K562 (cell line): ENCODE measurements around the gene CDC42EP1. TPM values are rescaled to one million over a fixed set of nuclear protein-coding genes. Genes with fewer than 3 reads are reported as not detected.
A peak's percentile ranks its signal among the peaks of the same experiment; 100 is the strongest.

Source experiments
- BDP1 ChIP-seq: IDR thresholded peaks from 3 replicates; pipeline ENCODE4 v1.6.1; 2011; ENCODE audit not compliant: insufficient read length, insufficient read depth
- CHD1 ChIP-seq: fragments of 200-600 bp; sonication (generic); IDR thresholded peaks from one replicate; pipeline ENCODE4 v1.6.1; 2012; ENCODE audit warnings: mild to moderate bottlenecking, moderate library complexity, low read length, inconsistent platforms
- CHD2 ChIP-seq: IDR thresholded peaks from 2 replicates; pipeline ENCODE4 v1.6.1; 2011; ENCODE audit warnings: low read depth, low read length
- KDM2B ChIP-seq: fragments of 250-450 bp; sonication (Bioruptor Pico); IDR thresholded peaks from 2 replicates; pipeline ENCODE4 v1.8.0; 2021; ENCODE audit warnings: mild to moderate bottlenecking, moderate library complexity
- PHB ChIP-seq: fragments of 250-450 bp; sonication (Bioruptor Pico); IDR thresholded peaks from 2 replicates; pipeline ENCODE4 v1.5.0; 2021
- POLR2A ChIP-seq: fragments of 450-650 bp; conservative IDR thresholded peaks from 2 replicates; pipeline ENCODE4 v1.6.1; 2016
- SIN3B ChIP-seq: fragments of 450-650 bp; IDR thresholded peaks from 2 replicates; pipeline ENCODE4 v1.6.1; 2017; ENCODE audit warnings: low read depth, mild to moderate bottlenecking, moderate library complexity
- SMARCC2 ChIP-seq: fragments of 450-650 bp; IDR thresholded peaks from 2 replicates; pipeline ENCODE4 v1.6.1; 2017; ENCODE audit warnings: antibody characterized with exemption, moderate library complexity, mild to moderate bottlenecking, low read depth
- SPI1 ChIP-seq: IDR thresholded peaks from 2 replicates; pipeline ENCODE4 v1.6.1; 2011; ENCODE audit warnings: low read depth, low read length, control low read depth, borderline replicate concordance
- TFAM ChIP-seq: fragments of 250-450 bp; sonication (Bioruptor Pico); conservative IDR thresholded peaks from 2 replicates; pipeline ENCODE4 v1.5.0; 2021; ENCODE audit warnings: mild to moderate bottlenecking, moderate library complexity
- THRAP3 ChIP-seq: fragments of 450-650 bp; IDR thresholded peaks from 2 replicates; pipeline ENCODE4 v1.6.1; 2016; ENCODE audit warnings: mild to moderate bottlenecking, inconsistent platforms, borderline replicate concordance
- ZNF174 ChIP-seq: fragments of 250-450 bp; sonication (Bioruptor Pico); IDR thresholded peaks from 2 replicates; pipeline ENCODE4 v1.4.0; 2020; ENCODE audit warnings: mild to moderate bottlenecking
- ZNF24 ChIP-seq: fragments of 450-650 bp; IDR thresholded peaks from 2 replicates; pipeline ENCODE4 v1.6.1; 2016
- polyA plus RNA-seq, 8 experiments: library from polyadenylated mRNA; depleted of rRNA in 4 of 8; stranded (reverse) in 5 of 8; unstranded in 3 of 8; fragments of >200 nt; fragmentation: Nextera tagmentation in 2 of 8; fragmentation: Illumina TruSeq in 1 of 8; extraction: Ambion mirVana in 2 of 8; extraction: Trizol in 1 of 8; gene quantifications; 2 replicates each; pipeline versions ENCODE4 v1.2.1 to v1.2.3, GENCODE V29; 2011 to 2014; ENCODE audit warnings: inconsistent platforms in 1 of 8, missing spikeins in 1 of 8
- total RNA-seq, 7 experiments: library from RNA; depleted of rRNA in 6 of 7; stranded (reverse); fragments of >200 nt in 6 of 7; fragmentation: Illumina TruSeq in 2 of 7; extraction: Trizol in 2 of 7; gene quantifications; 2 replicates each; pipeline versions ENCODE4 v1.2.1 to v1.2.3, GENCODE V29; 2011 to 2021; ENCODE audit warnings: low replicate concordance in 1 of 7
- TF ChIP-seq, protein P1 (sequence below): fragments of 450-650 bp; IDR thresholded peaks from 2 replicates; pipeline ENCODE4 v1.6.1; 2016; ENCODE audit warnings: low read depth
- TF ChIP-seq, protein P2 (sequence below): fragments of 450-650 bp; IDR thresholded peaks from 2 replicates; pipeline ENCODE4 v1.7.1; 2018; ENCODE audit warnings: mild to moderate bottlenecking, low read depth; ENCODE audit not compliant: partially characterized antibody
- TF ChIP-seq, protein P3 (sequence below): fragments of 250-450 bp; sonication (Bioruptor Pico); IDR thresholded peaks from 2 replicates; pipeline ENCODE4 v1.5.0; 2020; ENCODE audit warnings: mild to moderate bottlenecking, borderline replicate concordance

CDC42EP1 gene
- total and polyA plus RNA-seq, 9 of the 15 experiments (the other 6 are each of a cell fraction or from before 2014, with no cell fraction given) = 0.67 to 70.2 (median 7.3) TPM

DNA sequence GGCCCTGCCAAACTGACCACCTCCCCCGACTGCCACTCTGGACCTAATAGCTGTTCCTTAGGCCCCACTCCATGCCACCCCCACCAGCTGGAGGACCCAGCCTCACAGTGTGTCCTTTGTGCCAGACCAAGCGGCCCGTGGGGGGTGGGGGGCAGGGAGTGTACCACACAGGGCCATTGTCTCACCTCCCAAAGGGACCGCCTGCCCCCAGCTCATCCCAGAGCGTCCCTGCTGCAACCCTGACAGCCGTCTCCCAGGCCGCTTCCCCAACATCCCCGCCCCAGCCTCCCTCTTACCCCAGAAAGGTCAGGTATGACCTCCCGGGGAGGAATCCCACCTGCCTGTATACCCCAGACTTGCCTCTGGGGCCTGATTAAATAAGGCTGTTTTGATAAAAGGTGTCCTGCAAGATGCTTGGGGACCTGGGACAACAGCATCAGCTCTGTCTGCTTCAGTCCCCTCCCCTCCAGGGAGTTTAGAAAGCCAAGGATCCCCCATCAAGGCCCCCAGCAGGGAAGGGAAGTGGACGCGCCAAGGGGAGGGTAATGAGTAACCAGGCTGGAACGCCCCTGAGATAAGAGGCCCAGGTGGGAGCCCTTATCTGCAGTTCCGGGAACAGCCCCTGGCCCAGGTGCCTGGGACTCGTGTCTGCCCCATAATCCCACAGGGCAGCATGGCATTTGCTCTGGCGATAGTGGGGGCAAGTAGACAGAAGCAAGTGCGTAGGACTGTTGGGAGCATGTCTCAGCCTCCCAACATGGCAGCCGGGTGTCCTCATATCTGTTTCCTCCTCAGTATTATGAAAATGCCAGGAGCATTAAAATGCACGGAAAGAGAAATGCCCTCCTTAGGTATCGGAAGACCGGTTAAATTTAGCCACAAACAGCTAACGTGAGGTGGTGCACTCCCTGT lies 9.0 kb downstream of the CDC42EP1 start (continued):
- TF ChIP-seq, protein P1, sequence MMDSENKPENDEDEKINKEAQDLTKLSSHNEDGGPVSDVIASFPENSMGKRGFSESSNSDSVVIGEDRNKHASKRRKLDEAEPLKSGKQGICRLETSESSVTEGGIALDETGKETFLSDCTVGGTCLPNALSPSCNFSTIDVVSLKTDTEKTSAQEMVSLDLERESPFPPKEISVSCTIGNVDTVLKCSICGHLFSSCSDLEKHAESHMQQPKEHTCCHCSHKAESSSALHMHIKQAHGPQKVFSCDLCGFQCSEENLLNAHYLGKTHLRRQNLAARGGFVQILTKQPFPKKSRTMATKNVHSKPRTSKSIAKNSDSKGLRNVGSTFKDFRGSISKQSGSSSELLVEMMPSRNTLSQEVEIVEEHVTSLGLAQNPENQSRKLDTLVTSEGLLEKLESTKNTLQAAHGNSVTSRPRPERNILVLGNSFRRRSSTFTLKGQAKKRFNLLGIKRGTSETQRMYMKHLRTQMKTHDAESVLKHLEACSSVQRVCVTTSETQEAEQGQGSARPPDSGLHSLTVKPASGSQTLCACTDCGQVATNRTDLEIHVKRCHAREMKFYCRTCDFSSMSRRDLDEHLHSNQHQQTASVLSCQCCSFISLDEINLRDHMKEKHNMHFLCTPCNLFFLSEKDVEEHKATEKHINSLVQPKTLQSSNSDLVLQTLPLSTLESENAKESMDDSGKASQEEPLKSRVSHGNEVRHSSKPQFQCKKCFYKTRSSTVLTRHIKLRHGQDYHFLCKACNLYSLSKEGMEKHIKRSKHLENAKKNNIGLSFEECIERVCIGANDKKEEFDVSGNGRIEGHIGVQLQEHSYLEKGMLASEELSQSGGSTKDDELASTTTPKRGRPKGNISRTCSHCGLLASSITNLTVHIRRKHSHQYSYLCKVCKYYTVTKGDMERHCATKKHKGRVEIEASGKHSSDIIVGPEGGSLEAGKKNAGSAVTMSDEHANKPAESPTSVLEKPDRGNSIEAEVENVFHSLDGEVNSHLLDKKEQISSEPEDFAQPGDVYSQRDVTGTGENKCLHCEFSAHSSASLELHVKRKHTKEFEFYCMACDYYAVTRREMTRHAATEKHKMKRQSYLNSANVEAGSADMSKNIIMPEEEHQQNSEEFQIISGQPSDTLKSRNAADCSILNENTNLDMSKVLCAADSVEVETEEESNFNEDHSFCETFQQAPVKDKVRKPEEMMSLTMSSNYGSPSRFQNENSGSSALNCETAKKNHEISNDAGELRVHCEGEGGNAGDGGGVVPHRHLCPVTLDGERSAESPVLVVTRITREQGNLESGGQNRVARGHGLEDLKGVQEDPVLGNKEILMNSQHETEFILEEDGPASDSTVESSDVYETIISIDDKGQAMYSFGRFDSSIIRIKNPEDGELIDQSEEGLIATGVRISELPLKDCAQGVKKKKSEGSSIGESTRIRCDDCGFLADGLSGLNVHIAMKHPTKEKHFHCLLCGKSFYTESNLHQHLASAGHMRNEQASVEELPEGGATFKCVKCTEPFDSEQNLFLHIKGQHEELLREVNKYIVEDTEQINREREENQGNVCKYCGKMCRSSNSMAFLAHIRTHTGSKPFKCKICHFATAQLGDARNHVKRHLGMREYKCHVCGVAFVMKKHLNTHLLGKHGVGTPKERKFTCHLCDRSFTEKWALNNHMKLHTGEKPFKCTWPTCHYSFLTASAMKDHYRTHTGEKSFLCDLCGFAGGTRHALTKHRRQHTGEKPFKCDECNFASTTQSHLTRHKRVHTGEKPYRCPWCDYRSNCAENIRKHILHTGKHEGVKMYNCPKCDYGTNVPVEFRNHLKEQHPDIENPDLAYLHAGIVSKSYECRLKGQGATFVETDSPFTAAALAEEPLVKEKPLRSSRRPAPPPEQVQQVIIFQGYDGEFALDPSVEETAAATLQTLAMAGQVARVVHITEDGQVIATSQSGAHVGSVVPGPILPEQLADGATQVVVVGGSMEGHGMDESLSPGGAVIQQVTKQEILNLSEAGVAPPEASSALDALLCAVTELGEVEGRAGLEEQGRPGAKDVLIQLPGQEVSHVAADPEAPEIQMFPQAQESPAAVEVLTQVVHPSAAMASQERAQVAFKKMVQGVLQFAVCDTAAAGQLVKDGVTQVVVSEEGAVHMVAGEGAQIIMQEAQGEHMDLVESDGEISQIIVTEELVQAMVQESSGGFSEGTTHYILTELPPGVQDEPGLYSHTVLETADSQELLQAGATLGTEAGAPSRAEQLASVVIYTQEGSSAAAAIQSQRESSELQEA = no peak
- no peak for TF ChIP-seq THRAP3
- no peak for TF ChIP-seq BDP1
- TF ChIP-seq SPI1 = peak; percentile 36; the same call in 1 of the 2 replicates
- TF ChIP-seq, protein P2, sequence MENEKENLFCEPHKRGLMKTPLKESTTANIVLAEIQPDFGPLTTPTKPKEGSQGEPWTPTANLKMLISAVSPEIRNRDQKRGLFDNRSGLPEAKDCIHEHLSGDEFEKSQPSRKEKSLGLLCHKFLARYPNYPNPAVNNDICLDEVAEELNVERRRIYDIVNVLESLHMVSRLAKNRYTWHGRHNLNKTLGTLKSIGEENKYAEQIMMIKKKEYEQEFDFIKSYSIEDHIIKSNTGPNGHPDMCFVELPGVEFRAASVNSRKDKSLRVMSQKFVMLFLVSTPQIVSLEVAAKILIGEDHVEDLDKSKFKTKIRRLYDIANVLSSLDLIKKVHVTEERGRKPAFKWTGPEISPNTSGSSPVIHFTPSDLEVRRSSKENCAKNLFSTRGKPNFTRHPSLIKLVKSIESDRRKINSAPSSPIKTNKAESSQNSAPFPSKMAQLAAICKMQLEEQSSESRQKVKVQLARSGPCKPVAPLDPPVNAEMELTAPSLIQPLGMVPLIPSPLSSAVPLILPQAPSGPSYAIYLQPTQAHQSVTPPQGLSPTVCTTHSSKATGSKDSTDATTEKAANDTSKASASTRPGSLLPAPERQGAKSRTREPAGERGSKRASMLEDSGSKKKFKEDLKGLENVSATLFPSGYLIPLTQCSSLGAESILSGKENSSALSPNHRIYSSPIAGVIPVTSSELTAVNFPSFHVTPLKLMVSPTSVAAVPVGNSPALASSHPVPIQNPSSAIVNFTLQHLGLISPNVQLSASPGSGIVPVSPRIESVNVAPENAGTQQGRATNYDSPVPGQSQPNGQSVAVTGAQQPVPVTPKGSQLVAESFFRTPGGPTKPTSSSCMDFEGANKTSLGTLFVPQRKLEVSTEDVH = peak; percentile 7
- TF ChIP-seq TFAM (CRISPR knock-in tag) = no peak
- no peak for TF ChIP-seq SMARCC2
- no peak for TF ChIP-seq CHD1
- peak; percentile 27; the same call in 1 of the 2 replicates for TF ChIP-seq POLR2A
- no peak; the same call in 1 of the 2 replicates for TF ChIP-seq CHD2
- TF ChIP-seq, protein P3, sequence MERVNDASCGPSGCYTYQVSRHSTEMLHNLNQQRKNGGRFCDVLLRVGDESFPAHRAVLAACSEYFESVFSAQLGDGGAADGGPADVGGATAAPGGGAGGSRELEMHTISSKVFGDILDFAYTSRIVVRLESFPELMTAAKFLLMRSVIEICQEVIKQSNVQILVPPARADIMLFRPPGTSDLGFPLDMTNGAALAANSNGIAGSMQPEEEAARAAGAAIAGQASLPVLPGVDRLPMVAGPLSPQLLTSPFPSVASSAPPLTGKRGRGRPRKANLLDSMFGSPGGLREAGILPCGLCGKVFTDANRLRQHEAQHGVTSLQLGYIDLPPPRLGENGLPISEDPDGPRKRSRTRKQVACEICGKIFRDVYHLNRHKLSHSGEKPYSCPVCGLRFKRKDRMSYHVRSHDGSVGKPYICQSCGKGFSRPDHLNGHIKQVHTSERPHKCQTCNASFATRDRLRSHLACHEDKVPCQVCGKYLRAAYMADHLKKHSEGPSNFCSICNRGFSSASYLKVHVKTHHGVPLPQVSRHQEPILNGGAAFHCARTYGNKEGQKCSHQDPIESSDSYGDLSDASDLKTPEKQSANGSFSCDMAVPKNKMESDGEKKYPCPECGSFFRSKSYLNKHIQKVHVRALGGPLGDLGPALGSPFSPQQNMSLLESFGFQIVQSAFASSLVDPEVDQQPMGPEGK (CRISPR knock-in tag) = no peak
- no peak for TF ChIP-seq KDM2B
- TF ChIP-seq ZNF24 = no peak
- TF ChIP-seq SIN3B = no peak
- TF ChIP-seq ZNF174 = no peak
- TF ChIP-seq PHB (CRISPR knock-in tag) = no peak
